ENCODE measurements around the gene SH2D3C. TPM values are rescaled to one million over a fixed set of nuclear protein-coding genes. Genes with fewer than 3 reads are reported as not detected.
A peak's percentile ranks its signal among the peaks of the same experiment; 100 is the strongest.

SH2D3C gene
- total and polyA plus RNA-seq, 9 of the 15 experiments (the other 6 are each of a cell fraction or from before 2014, with no cell fraction given), result 0.03 to 1.2 (median 0.22) TPM; not detected in 1

DNA sequence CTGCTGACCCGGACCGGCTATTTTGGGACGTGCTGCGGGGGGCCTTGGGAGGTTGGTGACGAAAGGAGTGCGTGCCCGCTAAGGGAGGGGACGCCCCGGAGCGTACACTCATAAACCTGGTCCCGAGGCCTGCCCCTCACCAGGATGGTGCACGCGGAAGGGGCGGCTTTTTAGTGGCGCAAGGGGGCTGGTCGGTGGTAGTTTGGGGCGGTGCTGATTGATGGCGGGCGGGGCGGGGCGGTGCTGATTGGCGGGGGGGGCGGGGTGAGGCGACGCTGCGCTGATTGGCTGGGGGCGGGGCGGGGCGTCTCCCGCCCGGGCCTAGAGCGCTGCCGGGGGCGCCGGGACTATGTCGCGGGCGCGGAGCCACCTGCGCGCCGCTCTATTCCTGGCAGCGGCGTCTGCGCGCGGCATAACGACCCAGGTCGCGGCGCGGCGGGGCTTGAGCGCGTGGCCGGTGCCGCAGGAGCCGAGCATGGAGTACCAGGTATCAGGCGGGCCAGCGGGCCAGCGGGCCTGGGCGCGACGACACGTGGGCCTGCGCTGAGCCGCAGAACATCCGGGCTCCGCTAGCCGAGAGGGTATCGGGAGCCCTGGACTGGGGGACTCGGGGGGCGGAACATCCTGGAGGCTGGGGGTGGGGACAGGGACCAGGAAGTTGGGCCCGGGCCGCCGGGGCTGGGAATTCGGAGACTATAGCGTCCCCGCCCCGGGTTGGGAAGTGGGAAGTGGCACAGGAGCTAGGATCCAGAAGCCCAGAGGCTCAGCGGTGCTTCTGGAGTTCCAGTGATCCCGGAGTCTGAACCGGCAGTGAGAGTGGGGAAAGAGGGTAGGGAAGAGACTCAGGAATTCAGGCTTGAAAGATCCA, 24.3 kb upstream of the SH2D3C start, which contains the start of gene FPGS (continued):
- TF ChIP-seq, protein P1, sequence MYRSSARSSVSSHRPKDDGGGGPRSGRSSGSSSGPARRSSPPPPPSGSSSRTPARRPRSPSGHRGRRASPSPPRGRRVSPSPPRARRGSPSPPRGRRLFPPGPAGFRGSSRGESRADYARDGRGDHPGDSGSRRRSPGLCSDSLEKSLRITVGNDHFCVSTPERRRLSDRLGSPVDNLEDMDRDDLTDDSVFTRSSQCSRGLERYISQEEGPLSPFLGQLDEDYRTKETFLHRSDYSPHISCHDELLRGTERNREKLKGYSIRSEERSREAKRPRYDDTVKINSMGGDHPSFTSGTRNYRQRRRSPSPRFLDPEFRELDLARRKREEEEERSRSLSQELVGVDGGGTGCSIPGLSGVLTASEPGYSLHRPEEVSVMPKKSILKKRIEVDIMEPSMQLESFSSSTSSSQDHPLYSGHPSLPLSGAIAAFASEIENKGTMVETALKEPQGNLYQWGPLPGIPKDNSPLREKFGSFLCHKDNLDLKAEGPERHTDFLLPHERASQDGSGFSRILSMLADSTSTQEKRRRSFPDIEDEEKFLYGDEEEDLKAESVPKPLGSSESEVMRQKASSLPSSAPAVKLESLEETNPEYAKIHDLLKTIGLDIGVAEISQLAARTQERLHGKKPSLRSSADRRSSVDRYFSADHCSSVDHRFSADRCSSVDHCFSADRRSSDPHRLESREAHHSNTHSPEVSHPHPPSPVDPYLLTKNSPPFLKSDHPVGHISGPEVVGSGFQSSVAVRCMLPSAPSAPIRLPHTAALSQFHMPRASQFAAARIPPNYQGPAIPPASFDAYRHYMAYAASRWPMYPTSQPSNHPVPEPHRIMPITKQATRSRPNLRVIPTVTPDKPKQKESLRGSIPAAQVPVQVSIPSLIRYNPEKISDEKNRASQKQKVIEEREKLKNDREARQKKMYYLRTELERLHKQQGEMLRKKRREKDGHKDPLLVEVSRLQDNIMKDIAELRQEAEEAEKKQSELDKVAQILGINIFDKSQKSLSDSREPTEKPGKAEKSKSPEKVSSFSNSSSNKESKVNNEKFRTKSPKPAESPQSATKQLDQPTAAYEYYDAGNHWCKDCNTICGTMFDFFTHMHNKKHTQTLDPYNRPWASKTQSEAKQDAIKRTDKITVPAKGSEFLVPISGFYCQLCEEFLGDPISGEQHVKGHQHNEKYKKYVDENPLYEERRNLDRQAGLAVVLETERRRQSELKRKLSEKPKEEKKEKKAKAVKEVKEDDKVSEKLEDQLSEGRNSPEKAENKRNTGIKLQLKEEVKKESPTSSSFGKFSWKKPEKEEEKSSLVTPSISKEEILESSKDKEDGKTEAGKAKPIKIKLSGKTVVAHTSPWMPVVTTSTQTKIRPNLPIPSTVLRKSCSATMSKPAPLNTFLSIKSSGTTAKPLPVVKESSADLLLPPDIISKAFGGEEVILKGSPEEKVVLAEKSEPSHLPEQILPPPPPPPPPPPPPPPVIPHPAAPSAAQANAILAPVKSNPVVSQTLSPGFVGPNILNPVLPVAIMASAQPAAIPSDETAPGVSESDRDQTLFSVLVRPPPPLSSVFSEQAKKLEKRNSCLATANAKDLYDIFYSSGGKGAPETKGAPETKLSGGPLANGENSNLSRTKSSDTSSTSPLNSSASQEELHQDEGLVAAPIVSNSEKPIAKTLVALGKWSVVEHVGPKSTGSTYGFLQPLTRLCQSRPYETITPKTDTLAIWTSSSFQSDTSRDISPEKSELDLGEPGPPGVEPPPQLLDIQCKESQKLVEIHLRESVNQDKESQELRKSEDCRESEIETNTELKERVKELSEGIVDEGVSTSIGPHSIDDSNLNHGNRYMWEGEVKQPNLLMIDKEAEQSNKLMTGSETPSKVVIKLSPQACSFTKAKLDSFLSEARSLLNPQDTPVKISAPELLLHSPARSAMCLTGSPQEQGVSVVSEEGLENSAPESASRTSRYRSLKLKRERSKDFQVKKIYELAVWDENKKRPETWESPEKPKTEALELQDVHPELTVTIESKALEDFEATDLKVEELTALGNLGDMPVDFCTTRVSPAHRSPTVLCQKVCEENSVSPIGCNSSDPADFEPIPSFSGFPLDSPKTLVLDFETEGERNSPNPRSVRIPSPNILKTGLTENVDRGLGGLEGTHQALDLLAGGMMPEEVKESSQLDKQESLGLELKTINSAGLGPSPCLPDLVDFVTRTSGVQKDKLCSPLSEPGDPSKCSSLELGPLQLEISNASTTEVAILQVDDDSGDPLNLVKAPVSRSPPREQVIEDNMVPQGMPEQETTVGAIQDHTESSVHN (IDR thresholded peaks at IDR 0.05; ENCODE audit: borderline replicate concordance in 1 of 2, low read depth in 1 of 2), result no peak
- TF ChIP-seq, protein P2, sequence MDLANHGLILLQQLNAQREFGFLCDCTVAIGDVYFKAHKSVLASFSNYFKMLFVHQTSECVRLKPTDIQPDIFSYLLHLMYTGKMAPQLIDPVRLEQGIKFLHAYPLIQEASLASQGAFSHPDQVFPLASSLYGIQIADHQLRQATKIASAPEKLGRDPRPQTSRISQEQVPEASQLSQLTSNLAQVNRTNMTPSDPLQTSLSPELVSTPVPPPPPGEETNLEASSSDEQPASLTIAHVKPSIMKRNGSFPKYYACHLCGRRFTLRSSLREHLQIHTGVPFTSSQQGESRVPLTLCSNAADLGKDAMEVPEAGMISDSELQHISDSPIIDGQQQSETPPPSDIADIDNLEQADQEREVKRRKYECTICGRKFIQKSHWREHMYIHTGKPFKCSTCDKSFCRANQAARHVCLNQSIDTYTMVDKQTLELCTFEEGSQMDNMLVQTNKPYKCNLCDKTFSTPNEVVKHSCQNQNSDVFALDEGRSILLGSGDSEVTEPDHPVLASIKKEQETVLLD (IDR thresholded peaks at IDR 0.05), result no peak
- no peak for TF ChIP-seq CBX5 (IDR thresholded peaks at IDR 0.05; ENCODE audit: borderline replicate concordance, low read depth)
- TF ChIP-seq SRSF7 (optimal IDR thresholded peaks at IDR 0.05; ENCODE audit: low read depth, low read length), result no peak
- peak; percentile 43; the same call in 1 of the 2 replicates for TF ChIP-seq MEF2A (IDR thresholded peaks at IDR 0.05; ENCODE audit: control insufficient read depth, low read depth, low read length)
- TF ChIP-seq RBM22 (IDR thresholded peaks at IDR 0.05; ENCODE audit: low read depth, low read length, poor library complexity, severe bottlenecking), result peak; percentile 55
- no peak for TF ChIP-seq ZNF384 (IDR thresholded peaks at IDR 0.05; ENCODE audit: low read depth, low read length)
- no peak for TF ChIP-seq JUNB (CRISPR knock-in tag; conservative IDR thresholded peaks at IDR 0.05)
- TF ChIP-seq HMGN3 (IDR thresholded peaks at IDR 0.05; ENCODE audit: borderline replicate concordance, extremely low read depth, insufficient read length, low read depth, low read length), result peak; percentile 90
- no peak for TF ChIP-seq ZNF695 (CRISPR knock-in tag; IDR thresholded peaks at IDR 0.05)
- TF ChIP-seq, protein P3, sequence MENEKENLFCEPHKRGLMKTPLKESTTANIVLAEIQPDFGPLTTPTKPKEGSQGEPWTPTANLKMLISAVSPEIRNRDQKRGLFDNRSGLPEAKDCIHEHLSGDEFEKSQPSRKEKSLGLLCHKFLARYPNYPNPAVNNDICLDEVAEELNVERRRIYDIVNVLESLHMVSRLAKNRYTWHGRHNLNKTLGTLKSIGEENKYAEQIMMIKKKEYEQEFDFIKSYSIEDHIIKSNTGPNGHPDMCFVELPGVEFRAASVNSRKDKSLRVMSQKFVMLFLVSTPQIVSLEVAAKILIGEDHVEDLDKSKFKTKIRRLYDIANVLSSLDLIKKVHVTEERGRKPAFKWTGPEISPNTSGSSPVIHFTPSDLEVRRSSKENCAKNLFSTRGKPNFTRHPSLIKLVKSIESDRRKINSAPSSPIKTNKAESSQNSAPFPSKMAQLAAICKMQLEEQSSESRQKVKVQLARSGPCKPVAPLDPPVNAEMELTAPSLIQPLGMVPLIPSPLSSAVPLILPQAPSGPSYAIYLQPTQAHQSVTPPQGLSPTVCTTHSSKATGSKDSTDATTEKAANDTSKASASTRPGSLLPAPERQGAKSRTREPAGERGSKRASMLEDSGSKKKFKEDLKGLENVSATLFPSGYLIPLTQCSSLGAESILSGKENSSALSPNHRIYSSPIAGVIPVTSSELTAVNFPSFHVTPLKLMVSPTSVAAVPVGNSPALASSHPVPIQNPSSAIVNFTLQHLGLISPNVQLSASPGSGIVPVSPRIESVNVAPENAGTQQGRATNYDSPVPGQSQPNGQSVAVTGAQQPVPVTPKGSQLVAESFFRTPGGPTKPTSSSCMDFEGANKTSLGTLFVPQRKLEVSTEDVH (IDR thresholded peaks at IDR 0.05; ENCODE audit: low read depth, partially characterized antibody), result no peak
- TF ChIP-seq NFATC3 (IDR thresholded peaks at IDR 0.05), result no peak
- no peak for TF ChIP-seq NR2C1 (IDR thresholded peaks at IDR 0.05)
- no peak for TF ChIP-seq NR2C1 (tag; IDR thresholded peaks at IDR 0.05)
- TF ChIP-seq MTA3 (IDR thresholded peaks at IDR 0.05; ENCODE audit: borderline replicate concordance), result no peak

Measured in K562 (cell line).